ENCODE results near the gene MAPK10. TPM values are rescaled to one million over a fixed set of nuclear protein-coding genes. Genes with fewer than 3 reads are reported as not detected.

MAPK10 gene
- total and polyA plus RNA-seq, 2 experiments from 2014 or later, result 3.6 to 8.1 TPM

DNA sequence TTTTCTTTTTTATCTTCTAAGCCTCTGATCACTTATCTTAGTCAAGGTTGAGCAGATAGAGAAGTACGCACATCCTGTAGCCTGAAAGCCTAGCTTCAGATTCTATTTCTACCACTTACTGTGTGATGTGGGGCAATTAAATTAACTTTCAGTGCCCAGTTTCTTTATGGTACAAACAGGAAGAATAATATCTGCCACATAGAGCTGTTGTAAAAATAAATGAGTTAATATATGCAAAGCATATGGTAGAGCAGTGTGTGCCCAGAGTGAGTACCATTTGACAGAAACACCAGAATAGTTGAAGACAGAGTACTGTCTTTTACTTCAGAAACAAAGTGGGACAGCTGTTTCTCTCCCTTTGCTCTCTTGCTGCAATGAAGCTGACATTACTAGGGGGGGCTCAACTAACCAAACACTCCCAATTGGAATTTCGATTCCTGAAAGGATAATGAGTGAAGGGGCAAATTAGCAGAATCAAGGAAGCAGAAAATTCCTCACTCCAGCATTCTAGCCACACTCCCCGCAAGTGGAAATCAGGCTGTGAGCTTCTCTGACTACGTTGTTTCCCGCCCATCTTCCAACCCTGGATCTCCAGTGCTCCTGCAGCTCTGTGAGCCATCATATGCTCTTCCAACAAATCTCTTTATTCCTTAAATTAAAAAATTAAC is 80.4 kb downstream of the MAPK10 start (continued):
- TF ChIP-seq ZNF462 (CRISPR knock-in tag; IDR thresholded peaks at IDR 0.05), result no peak
- TF ChIP-seq POLR2AphosphoS5 (IDR thresholded peaks at IDR 0.05; ENCODE audit: low read depth), result no peak
- TF ChIP-seq NANOG (IDR thresholded peaks at IDR 0.05; ENCODE audit: borderline replicate concordance), result no peak
- TF ChIP-seq STAT1 (IDR thresholded peaks at IDR 0.05; ENCODE audit: unreplicated experiment), result no peak
- TF ChIP-seq JUNB (IDR thresholded peaks at IDR 0.05; ENCODE audit: unreplicated experiment), result no peak
- no peak for TF ChIP-seq CTCF (conservative IDR thresholded peaks at IDR 0.05; ENCODE audit: low read depth in 2 of 2)
- TF ChIP-seq ZNF331 (CRISPR knock-in tag; IDR thresholded peaks at IDR 0.05; ENCODE audit: low read depth), result no peak

- H3K9me2 ChIP-seq (ENCODE audit: insufficient read depth), result no peaks in the 10 kb centered on the region
- no peak for DNase-seq (ENCODE audit: low spot score)
- Mint-ChIP-seq H3K27ac (no peak overlapping the region), H3K4me1 (peaks cover 4% of the 10 kb centered on the region; the same call in 2 of the 3 replicates), H3K27me3 (ENCODE audit: insufficient read depth, low read depth, poor library complexity) (no peaks in the 10 kb centered on the region), H3K4me3 (no peak overlapping the region), H3K36me3 (ENCODE audit: low read depth) (no peaks in the 10 kb centered on the region), H3K9me3 (no peaks in the 10 kb centered on the region)
- H3K27me3 ChIP-seq (ENCODE audit: insufficient read depth), result no peaks in the 10 kb centered on the region
- TF ChIP-seq POLR2AphosphoS5 (IDR thresholded peaks at IDR 0.05; ENCODE audit: low read depth), result no peak
- TF ChIP-seq ZNF114 (CRISPR knock-in tag; IDR thresholded peaks at IDR 0.05), result no peak
- no peak for TF ChIP-seq CREB1 (CRISPR knock-in tag; IDR thresholded peaks at IDR 0.05; ENCODE audit: low read depth)
- no peak for TF ChIP-seq REST (IDR thresholded peaks at IDR 0.05; ENCODE audit: unreplicated experiment)
- no peak for TF ChIP-seq STAT1 (IDR thresholded peaks at IDR 0.05; ENCODE audit: unreplicated experiment)
- no peak for TF ChIP-seq NANOG (IDR thresholded peaks at IDR 0.05; ENCODE audit: borderline replicate concordance)
- TF ChIP-seq EZH2phosphoT487 (IDR thresholded peaks at IDR 0.05; ENCODE audit: unreplicated experiment), result no peak
- no peak for TF ChIP-seq JUNB (IDR thresholded peaks at IDR 0.05; ENCODE audit: unreplicated experiment)
- no peak overlapping the region for H3K27ac ChIP-seq (ENCODE audit: low read depth)
- no peaks in the 10 kb centered on the region for H3K79me2 ChIP-seq (replicated peaks; ENCODE audit: insufficient read depth)
- H2AFZ ChIP-seq, result no peak overlapping the region
- no peaks in the 10 kb centered on the region for H4K20me1 ChIP-seq (replicated peaks; ENCODE audit: insufficient read depth)
- H3K4me1 ChIP-seq (ENCODE audit: insufficient read depth), result 0 out of 2 replicates have a peak, but pooled peaks cover 6% of the 10 kb centered on the region
- H3K4me3 ChIP-seq, result no peak overlapping the region
- ATAC-seq, result no peak
- no peaks in the 10 kb centered on the region for H3K36me3 ChIP-seq (ENCODE audit: insufficient read depth)
- H3F3A ChIP-seq (replicated peaks; ENCODE audit: low read depth), result no peaks in the 10 kb centered on the region
- H3K4me2 ChIP-seq, result no peak overlapping the region
Measured at GRCh38 chr4:86278126-86278525, 81.7 kb downstream of the MAPK10 start.

All from GM23338 (cell line).